GM21737 (cell line): Measurements from ENCODE around the gene CHPF.

ENCODE experiments used
- ATAC-seq: cut with Tn5 transposase; IDR thresholded peaks from one replicate; pipeline ENCODE4 v1.9.1; 2021; ENCODE audit warnings: mild to moderate bottlenecking, moderate library complexity; ENCODE audit not compliant: unreplicated experiment

CHPF gene, protein sequence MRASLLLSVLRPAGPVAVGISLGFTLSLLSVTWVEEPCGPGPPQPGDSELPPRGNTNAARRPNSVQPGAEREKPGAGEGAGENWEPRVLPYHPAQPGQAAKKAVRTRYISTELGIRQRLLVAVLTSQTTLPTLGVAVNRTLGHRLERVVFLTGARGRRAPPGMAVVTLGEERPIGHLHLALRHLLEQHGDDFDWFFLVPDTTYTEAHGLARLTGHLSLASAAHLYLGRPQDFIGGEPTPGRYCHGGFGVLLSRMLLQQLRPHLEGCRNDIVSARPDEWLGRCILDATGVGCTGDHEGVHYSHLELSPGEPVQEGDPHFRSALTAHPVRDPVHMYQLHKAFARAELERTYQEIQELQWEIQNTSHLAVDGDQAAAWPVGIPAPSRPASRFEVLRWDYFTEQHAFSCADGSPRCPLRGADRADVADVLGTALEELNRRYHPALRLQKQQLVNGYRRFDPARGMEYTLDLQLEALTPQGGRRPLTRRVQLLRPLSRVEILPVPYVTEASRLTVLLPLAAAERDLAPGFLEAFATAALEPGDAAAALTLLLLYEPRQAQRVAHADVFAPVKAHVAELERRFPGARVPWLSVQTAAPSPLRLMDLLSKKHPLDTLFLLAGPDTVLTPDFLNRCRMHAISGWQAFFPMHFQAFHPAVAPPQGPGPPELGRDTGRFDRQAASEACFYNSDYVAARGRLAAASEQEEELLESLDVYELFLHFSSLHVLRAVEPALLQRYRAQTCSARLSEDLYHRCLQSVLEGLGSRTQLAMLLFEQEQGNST

DNA sequence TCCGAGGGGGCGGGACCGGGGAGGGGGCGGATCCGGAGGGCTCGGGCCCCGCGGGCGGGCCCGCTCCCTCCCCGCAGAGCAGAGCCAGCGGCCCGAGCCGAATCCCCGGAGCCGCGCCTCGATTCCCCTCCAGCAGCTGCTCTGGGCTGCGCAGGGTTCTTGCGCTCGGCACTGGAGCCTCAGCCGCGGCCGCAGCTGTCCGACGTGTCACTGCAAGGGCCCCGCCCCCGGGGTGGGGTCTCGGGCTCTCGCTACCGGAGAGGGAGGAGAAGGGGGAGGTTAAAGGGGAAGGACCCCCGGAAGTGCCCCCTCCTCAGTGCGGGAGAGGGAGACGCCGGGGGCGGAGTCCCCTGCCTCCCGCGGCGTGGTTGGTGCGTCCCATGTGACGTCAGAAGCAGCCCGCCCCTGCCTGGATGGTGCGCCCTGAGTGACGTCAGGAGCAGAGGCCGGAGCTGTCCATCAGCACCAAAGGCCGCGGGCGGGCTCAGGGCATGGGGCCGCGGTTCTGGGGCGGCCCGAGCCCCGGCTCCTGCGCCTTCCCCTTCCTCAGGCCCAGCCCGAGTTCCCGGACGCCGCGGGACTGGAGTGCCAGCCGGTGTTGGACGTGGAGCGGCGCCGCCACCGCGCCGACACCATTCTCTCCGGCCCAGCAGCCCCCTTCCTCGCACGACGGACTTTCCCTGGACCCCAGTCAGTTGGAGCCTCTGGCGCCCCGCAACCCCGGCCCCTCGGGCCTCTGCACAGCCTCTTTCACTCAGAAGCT lies at the start of gene CHPF, which contains the start of gene TMEM198:
Gene CHPF (minus strand): TSS at position 214 of the 763 bp plus-strand sequence. CDS start 271 bp downstream, outside the sequence.
Gene TMEM198 (plus strand): TSS at position 433 of the 763 bp plus-strand sequence. CDS start 700 bp downstream, outside the sequence.
- ATAC-seq: peak; percentile 61

- no peak for ATAC-seq
Observed at GRCh38 chr2:219593154-219593553, 49.5 kb upstream of the CHPF start.

DNA sequence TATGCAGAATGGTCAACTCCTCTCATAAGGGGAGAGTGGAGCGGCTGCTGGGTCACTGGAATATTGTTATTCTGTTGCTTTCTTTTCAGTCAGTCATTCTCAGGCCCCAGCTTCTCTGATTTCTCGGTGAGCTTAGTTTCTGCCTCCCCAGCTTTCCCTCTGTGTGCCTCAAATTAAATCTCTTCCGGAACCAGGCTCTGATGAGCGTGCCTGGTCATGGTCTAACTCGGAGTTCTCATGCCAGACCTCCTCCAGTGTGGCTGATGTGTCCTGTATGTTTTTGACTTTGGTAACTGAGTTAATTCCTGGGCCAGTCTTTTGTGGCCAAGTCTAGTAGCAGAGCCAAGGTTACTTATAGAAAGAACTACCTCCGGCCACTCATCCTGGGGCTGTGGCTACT lies 49.1 kb upstream of the CHPF start:
- ATAC-seq: no peak

- no peak for ATAC-seq
Observed at GRCh38 chr2:219591091-219591490, 47.5 kb upstream of the CHPF start.

DNA sequence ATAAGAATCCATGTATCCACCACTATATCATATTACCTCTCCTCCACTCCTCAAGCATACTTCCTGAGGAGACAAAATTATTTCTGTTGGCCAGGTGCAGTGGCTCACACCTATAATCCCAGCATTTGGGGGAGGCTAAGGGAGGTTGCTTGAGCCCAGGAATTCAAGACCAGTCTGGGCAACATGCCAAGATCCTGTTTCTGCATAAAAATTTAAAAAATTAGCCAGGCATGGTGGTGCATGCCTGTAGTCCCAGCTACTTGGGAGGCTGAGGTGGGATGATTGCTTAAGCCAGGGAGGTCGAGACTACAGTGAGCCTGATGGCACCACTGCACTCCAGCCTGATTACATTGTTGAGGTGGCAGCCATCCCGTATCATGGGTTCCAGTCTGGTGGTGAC lies 37.7 kb upstream of the CHPF start:
- no peak for ATAC-seq

- ATAC-seq: no peak
Observed at GRCh38 chr2:219578811-219579613, 35.4 kb upstream of the CHPF start.

DNA sequence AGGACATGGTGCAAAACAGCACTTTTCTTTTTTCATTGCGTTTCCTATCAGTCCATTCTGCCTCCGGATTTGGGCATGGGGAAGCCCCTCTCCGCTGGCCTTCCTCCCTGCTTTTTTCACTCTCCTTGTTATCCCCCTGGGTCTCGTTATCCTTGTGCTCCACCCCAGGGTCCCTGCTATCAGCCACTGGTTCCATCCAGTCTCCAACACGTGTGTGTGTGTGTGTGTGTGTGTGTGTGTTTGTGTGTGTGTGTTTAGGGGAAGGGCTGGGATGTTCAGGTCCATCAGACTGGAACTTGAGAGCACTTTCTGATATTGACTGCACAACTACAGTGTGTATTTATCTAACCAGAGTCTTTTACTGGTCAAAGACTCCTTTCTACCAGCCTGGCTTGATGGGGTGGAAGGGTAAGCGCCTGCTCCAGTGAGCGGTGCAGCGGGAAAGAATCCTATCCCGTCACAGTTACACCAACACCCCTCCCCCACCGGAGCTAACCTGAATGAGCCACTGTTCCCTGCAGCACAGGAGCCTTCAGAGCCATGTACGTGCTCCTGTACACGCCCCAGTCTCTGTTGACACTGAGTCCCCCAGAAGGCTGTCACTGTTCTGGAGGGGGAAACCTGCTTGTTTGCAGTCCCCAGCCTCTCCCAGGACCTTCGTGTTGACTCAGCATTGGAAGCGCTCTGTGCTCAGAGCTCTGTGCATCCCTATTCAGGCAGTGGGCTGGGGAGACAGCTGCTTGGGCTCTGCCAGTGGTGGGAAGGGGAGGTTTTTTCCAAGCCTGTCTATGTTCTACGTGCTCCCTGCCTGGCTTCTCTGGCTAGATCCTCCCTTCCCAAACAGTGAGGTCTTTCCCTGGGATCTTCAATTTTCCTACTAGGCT lies 33.1 kb upstream of the CHPF start:
- no peak for ATAC-seq

DNA sequence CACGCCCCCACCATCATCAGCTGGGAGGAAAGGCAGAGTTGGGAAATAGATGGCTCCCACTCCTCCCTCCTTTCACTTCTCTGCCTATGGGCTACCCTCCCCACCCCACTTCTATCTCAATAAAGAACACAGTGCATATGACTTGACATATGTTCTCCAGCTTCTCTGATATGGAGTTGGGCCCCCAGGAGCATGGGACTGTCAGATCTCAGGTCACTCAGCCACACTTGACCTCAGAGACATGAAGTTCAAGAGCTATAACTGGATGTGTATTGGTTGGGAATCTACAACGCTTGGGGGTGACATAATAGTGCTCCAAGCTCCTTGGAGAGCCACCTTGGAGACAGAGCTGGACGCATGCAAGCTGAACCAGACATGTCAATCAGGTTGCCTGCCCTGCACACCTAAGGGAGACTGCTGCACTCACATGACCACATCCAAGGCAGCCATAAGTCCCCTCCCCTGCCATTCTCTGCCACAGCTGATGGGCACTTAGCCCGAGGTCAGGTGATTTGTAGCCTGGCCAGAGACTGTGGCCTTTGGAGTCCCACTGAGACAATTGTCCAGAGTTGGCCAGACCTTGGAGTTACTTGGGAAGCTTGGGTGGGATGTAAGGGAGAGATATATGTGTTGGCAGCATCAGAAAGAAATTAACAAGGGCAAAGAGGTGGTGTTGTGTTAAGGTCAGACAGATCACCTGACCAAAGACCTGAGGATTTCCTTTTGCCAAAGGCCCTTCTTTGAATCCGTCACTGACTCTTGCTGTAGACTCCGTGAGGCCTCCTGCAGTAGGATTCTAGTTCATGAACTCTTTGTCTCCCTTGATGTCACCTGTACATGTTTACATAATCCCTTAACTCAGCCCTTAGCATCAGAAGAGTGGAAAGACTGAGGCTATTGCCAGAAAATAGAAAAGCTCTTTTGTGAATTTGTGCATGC lies 32.2 kb upstream of the CHPF start:
- no peak for ATAC-seq

- no peak for ATAC-seq
Observed at GRCh38 chr2:219574484-219575311, 31.1 kb upstream of the CHPF start.

DNA sequence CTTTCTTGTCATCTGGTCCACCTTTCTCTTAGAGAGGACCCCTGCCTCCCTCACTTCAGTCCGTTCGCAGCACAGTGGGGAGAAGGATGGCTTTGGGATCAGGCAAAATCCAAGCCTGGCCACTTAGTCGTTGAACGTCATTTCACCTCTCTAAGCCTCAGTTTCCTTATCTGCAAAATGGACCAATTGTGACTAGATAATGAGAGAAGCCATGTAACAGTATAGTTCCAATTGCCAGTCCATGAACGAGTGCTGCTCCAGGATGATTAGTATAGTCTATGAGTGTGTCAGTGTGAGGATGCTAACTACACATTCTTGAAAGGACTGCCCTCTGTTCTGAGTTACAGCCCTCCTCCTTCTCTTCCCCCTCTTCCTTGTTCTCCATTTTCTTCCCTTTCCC lies 29.6 kb upstream of the CHPF start:
- no peak for ATAC-seq

- no peak for ATAC-seq
Observed at GRCh38 chr2:219572237-219573001, 28.8 kb upstream of the CHPF start, which contains the start of gene INHA. Gene INHA, plus strand, starts transcription at chr2:219572310. Its CDS starts 65 bp downstream, at chr2:219572375.

- ATAC-seq: no peak
Observed at GRCh38 chr2:219571311-219572236, 28.0 kb upstream of the CHPF start, which contains the start of gene OBSL1. Gene OBSL1, minus strand, starts transcription at chr2:219571539. Its CDS starts 307 bp downstream, at chr2:219571232.

- ATAC-seq: no peak
Observed at GRCh38 chr2:219570924-219571310, 27.3 kb upstream of the CHPF start.

DNA sequence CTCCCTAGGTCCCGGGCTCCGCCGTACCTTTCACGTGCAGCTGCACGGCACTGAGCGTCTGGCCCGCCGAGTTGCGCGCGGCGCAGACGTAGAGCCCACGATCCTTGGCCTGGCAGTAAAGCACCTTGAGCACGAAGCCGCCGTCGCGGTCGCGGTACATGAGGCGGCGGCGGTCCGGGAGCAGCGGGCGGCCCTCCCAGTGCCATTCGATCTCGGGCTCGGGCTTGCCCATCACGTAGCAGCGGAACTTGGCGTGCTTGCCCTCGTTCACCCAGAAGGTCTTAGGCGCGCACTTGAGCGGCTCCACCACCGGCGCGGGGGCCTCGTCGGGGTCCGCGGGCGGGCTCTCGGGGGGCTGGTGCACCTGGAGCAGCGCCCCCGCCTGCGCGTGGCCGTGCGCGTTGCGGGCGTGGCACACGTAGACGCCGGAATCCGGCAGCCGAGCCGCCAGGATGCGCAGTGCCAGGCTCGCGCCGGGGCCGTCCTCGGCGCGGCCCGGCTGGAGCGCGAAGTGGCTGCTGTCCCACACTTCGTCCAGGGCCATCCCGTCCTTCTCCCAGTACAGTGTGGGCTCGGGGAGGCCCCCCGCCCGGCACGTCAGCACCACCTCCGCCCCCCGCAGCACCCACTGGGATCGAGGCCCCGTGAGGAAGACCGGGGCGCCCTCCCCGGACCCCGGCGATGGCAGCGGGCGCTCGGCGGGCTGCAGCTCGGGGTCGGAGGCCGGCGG lies 26.8 kb upstream of the CHPF start:
- ATAC-seq: no peak

DNA sequence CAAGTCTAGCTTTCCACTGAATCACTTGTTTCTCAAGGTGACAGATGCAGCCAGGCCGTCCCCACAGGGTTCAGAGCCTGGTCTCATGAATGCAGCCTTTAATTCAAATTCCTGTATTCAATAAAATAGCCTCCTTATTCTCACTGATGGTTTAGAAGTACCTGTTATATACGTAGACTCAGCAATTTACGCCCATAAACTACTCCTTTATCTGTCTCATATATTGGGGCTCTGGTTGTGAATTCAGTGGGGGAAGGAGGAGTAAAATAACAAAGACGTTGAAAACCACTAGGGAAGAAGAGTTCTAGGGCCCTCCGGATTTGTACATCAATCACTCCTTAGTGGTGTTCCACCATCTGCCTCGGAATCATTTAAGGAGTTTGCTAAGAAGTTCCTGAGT lies 26.0 kb upstream of the CHPF start:
- no peak for ATAC-seq
